HepG2 (cell line): ENCODE measurements around the gene TOB1. TPM values are rescaled to one million over a fixed set of nuclear protein-coding genes. Genes with fewer than 3 reads are reported as not detected.
A peak's percentile ranks its signal among the peaks of the same experiment; 100 is the strongest.

Experiments used
- ATF7 ChIP-seq, 2 experiments: fragments of 450-650 bp in 1 of 2; sonication (generic) in 1 of 2; formaldehyde crosslinking in 1 of 2; IDR thresholded peaks; 2 replicates each; pipeline versions ENCODE4 v1.4.0 to v1.6.1; 2016 to 2020; ENCODE audit warnings: antibody characterized with exemption in 1 of 2, mild to moderate bottlenecking in 1 of 2, missing genetic modification reagents in 1 of 2
- NFKB2 ChIP-seq: sonication (generic); formaldehyde crosslinking; IDR thresholded peaks from 2 replicates; pipeline ENCODE4 v1.4.0; 2020; ENCODE audit warnings: missing genetic modification reagents, borderline replicate concordance
- TBX2 ChIP-seq: sonication (generic); formaldehyde crosslinking; IDR thresholded peaks from 2 replicates; pipeline ENCODE4 v1.5.0; 2020; ENCODE audit warnings: missing genetic modification reagents, mild to moderate bottlenecking, borderline replicate concordance
- TEAD3 ChIP-seq: optimal IDR thresholded peaks from 2 replicates; pipeline ENCODE3; 2016; ENCODE audit warnings: borderline replicate concordance
- THAP11 ChIP-seq: IDR thresholded peaks from 2 replicates; pipeline ENCODE4 v1.6.1; 2016; ENCODE audit warnings: missing biosample characterization, missing genetic modification reagents
- ZBTB7B ChIP-seq: sonication (generic); formaldehyde crosslinking; IDR thresholded peaks from 2 replicates; pipeline ENCODE4 v1.4.0; 2020; ENCODE audit warnings: missing genetic modification reagents
- ZNF253 ChIP-seq: sonication (generic); formaldehyde crosslinking; IDR thresholded peaks from 2 replicates; pipeline ENCODE4 v1.8.0; 2022; ENCODE audit warnings: mild to moderate bottlenecking, missing genetic modification reagents, borderline replicate concordance
- ZNF496 ChIP-seq: sonication (generic); formaldehyde crosslinking; IDR thresholded peaks from 2 replicates; pipeline ENCODE4 v1.8.1; 2023; ENCODE audit warnings: mild to moderate bottlenecking, moderate library complexity, missing genetic modification reagents; ENCODE audit not compliant: insufficient replicate concordance
- ZNF687 ChIP-seq: sonication (generic); formaldehyde crosslinking; IDR thresholded peaks from 2 replicates; pipeline ENCODE4 v1.5.1; 2020; ENCODE audit warnings: mild to moderate bottlenecking, missing genetic modification reagents, moderate library complexity
- polyA plus RNA-seq, 8 experiments: library from polyadenylated mRNA; depleted of rRNA in 3 of 8; stranded (reverse) in 7 of 8; unstranded in 1 of 8; fragments of >200 nt; fragmentation: Illumina TruSeq in 4 of 8; extraction: Trizol in 4 of 8; gene quantifications; 2 replicates each; pipeline versions ENCODE4 v1.2.1 to v1.2.3, GENCODE V29; 2011 to 2016; ENCODE audit warnings: low read depth in 4 of 8, missing spikeins in 1 of 8, mixed read lengths in 1 of 8; ENCODE audit not compliant: insufficient read depth in 1 of 8
- total RNA-seq, 5 experiments: library from RNA; depleted of rRNA; stranded (reverse); fragments of >200 nt; fragmentation: Illumina TruSeq; extraction: Trizol; gene quantifications; 2 replicates each; pipeline ENCODE4 v1.2.3, GENCODE V29; 2016; ENCODE audit warnings: low read depth in 1 of 5
- TF ChIP-seq, protein P1 (sequence below), 2 experiments: fragments of 450-650 bp in 1 of 2; sonication (generic) in 1 of 2; formaldehyde crosslinking in 1 of 2; IDR thresholded peaks; 2 replicates each; pipeline versions ENCODE4 v1.6.1 to v1.8.0; 2016 to 2022; ENCODE audit warnings: antibody characterized with exemption in 1 of 2, mild to moderate bottlenecking in 1 of 2, missing genetic modification reagents in 1 of 2
- TF ChIP-seq, protein P2 (sequence below): IDR thresholded peaks from 2 replicates; pipeline ENCODE4 v1.6.1; 2016

The TOB1 gene
- total and polyA plus RNA-seq, 2 of the 13 experiments (the other 11 are each of a cell fraction or from before 2014, with no cell fraction given), result 21.9 to 57.7 TPM

DNA sequence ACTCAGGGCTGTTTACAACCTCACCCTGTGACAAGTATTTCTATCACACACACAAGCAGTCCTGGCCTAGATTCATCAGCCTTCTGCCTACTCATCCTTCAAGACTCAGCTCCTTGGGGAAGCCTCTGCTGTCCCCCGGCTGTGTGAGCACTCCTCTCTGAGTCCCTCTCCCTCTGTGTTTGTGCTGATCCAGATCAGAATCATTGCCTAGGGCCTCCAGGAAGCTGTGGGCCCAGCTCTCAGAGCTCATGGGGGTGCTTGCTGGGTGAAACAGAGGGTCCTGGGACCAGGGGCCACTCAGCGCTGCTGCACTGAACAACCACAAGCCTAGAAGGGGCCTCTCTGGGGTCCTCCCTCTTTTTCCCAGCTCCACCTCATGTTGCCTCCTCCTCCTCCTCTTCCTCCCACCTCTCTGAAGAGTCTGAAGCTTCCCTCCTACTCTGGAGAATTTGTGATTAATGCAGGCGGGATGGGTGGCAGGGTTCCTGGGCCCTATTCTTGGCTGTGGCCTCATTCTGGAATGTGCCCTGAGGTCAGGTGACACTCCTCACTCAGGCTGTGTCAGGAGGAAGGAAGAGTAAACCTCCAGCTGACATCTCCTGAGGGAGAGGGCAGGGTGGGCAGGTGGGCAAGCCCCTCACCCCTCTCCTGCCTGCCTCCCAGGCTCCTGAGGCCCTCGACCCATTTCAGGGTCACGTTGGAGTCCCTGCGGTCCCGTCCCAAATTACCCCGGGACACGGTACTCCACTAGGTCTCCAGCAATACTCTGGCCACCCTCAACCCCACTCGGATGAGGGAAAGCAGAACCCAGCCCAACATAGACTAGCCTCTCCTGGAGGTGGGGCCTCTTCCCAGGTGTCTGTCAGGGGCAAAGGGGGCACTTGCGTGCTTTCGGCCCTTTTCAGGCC lies 20.7 kb downstream of the TOB1 start (continued):
- TF ChIP-seq, protein P1, sequence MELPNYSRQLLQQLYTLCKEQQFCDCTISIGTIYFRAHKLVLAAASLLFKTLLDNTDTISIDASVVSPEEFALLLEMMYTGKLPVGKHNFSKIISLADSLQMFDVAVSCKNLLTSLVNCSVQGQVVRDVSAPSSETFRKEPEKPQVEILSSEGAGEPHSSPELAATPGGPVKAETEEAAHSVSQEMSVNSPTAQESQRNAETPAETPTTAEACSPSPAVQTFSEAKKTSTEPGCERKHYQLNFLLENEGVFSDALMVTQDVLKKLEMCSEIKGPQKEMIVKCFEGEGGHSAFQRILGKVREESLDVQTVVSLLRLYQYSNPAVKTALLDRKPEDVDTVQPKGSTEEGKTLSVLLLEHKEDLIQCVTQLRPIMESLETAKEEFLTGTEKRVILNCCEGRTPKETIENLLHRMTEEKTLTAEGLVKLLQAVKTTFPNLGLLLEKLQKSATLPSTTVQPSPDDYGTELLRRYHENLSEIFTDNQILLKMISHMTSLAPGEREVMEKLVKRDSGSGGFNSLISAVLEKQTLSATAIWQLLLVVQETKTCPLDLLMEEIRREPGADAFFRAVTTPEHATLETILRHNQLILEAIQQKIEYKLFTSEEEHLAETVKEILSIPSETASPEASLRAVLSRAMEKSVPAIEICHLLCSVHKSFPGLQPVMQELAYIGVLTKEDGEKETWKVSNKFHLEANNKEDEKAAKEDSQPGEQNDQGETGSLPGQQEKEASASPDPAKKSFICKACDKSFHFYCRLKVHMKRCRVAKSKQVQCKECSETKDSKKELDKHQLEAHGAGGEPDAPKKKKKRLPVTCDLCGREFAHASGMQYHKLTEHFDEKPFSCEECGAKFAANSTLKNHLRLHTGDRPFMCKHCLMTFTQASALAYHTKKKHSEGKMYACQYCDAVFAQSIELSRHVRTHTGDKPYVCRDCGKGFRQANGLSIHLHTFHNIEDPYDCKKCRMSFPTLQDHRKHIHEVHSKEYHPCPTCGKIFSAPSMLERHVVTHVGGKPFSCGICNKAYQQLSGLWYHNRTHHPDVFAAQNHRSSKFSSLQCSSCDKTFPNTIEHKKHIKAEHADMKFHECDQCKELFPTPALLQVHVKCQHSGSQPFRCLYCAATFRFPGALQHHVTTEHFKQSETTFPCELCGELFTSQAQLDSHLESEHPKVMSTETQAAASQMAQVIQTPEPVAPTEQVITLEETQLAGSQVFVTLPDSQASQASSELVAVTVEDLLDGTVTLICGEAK (IDR thresholded peaks at IDR 0.05), result no peak
- TF ChIP-seq, protein P1 (CRISPR knock-in tag; IDR thresholded peaks at IDR 0.05), result 0 out of 2 replicates have a peak, but pooled peaks have one; percentile 8
- no peak for TF ChIP-seq THAP11 (CRISPR knock-in tag)
- no peak for TF ChIP-seq ZBTB7B (CRISPR knock-in tag)
- TF ChIP-seq ATF7 (IDR thresholded peaks at IDR 0.05), result no peak
- 0 out of 2 replicates have a peak, but pooled peaks have one; percentile 50 for TF ChIP-seq ATF7 (CRISPR knock-in tag; IDR thresholded peaks at IDR 0.05)
- TF ChIP-seq ZNF496, result no peak
- peak; percentile 40 for TF ChIP-seq ZNF687 (CRISPR knock-in tag)
- TF ChIP-seq, protein P2, sequence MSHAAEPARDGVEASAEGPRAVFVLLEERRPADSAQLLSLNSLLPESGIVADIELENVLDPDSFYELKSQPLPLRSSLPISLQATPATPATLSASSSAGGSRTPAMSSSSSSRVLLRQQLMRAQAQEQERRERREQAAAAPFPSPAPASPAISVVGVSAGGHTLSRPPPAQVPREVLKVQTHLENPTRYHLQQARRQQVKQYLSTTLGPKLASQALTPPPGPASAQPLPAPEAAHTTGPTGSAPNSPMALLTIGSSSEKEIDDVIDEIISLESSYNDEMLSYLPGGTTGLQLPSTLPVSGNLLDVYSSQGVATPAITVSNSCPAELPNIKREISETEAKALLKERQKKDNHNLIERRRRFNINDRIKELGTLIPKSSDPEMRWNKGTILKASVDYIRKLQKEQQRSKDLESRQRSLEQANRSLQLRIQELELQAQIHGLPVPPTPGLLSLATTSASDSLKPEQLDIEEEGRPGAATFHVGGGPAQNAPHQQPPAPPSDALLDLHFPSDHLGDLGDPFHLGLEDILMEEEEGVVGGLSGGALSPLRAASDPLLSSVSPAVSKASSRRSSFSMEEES (CRISPR knock-in tag), result peak; percentile 75
- TF ChIP-seq TEAD3, result peak; percentile 48
- TF ChIP-seq TBX2 (CRISPR knock-in tag), result 0 out of 2 replicates have a peak, but pooled peaks have one; percentile 18
- 0 out of 2 replicates have a peak, but pooled peaks have one; percentile 12 for TF ChIP-seq NFKB2 (CRISPR knock-in tag)
- TF ChIP-seq ZNF253 (CRISPR knock-in tag), result 0 out of 2 replicates have a peak, but pooled peaks have one; percentile 38
